Osteoblast (primary cell): ENCODE measurements around the gene GAST. TPM values are rescaled to one million over a fixed set of nuclear protein-coding genes. Genes with fewer than 3 reads are reported as not detected.

Experiments used
- DNase-seq: peaks from one replicate; pipeline ENCODE4 v3.0.0; 2011; ENCODE audit warnings: low spot score, mixed read lengths; ENCODE audit not compliant: insufficient read length; ENCODE audit errors: missing footprints
- H2AFZ ChIP-seq: 2 replicates; pipeline ENCODE4 v1.6.0; 2011; ENCODE audit warnings: mild to moderate bottlenecking, low read length
- H3K27ac ChIP-seq: 2 replicates; pipeline ENCODE4 v1.5.1; 2011; ENCODE audit warnings: mild to moderate bottlenecking, low read depth, low read length, moderate library complexity
- H3K27me3 ChIP-seq: 2 replicates; pipeline ENCODE4 v1.6.0; 2012; ENCODE audit warnings: mild to moderate bottlenecking, control low read depth, inconsistent platforms, low read length, moderate library complexity; ENCODE audit not compliant: insufficient read depth
- H3K36me3 ChIP-seq: 2 replicates; pipeline ENCODE4 v1.5.1; 2011; ENCODE audit warnings: mild to moderate bottlenecking, low read length, control low read depth, moderate library complexity; ENCODE audit not compliant: insufficient read depth
- H3K4me1 ChIP-seq: 2 replicates; pipeline ENCODE4 v1.5.1; 2011; ENCODE audit warnings: mild to moderate bottlenecking, low read length, control low read depth, moderate library complexity; ENCODE audit not compliant: insufficient read depth
- H3K4me2 ChIP-seq: 2 replicates; pipeline ENCODE4 v1.6.0; 2011; ENCODE audit warnings: mild to moderate bottlenecking, low read length; ENCODE audit not compliant: insufficient read depth
- H3K4me3 ChIP-seq: fragments of 200-600 bp; sonication (generic); 3 replicates; pipeline ENCODE4 v1.5.1; 2012; ENCODE audit warnings: mild to moderate bottlenecking, low read length, inconsistent platforms; ENCODE audit not compliant: insufficient read depth
- H3K79me2 ChIP-seq: 2 replicates; pipeline ENCODE4 v1.6.0; 2012; ENCODE audit warnings: mild to moderate bottlenecking, low read length, control low read depth, inconsistent platforms; ENCODE audit not compliant: insufficient read depth
- H3K9me3 ChIP-seq: 2 replicates; pipeline ENCODE4 v1.5.1; 2011; ENCODE audit warnings: low read depth, low read length, control low read depth
- H4K20me1 ChIP-seq: 2 replicates; pipeline ENCODE4 v1.6.0; 2012; ENCODE audit warnings: mild to moderate bottlenecking, low read length, control low read depth; ENCODE audit not compliant: insufficient read depth
- CTCF ChIP-seq: IDR thresholded peaks from 2 replicates; pipeline ENCODE4 v1.5.1; 2011; ENCODE audit warnings: mild to moderate bottlenecking, low read depth, low read length, moderate library complexity; ENCODE audit errors: extremely low read depth
- total RNA-seq: library from RNA; depleted of rRNA; stranded (reverse); fragments of >200 nt; gene quantifications from 2 replicates; pipeline ENCODE4 v1.2.3, GENCODE V29; 2012

GAST gene
- total RNA-seq, 1 donor: not detected

GRCh38 chr17:41717408-41718286, 5.5 kb downstream of the GAST start:
- Histone ChIP-seq H4K20me1 (no peaks in the 10 kb centered on the region), H3K79me2 (no peaks in the 10 kb centered on the region), H3K4me1 (no peaks in the 10 kb centered on the region), H3K4me3 (no peak overlapping the region), H3K4me2 (no peak overlapping the region), H3K36me3 (no peaks in the 10 kb centered on the region), H3K27ac (no peak overlapping the region), H3K27me3 (peaks cover 14% of the 10 kb centered on the region), H2AFZ (no peak overlapping the region), H3K9me3 (no peaks in the 10 kb centered on the region)
- peak; percentile 63 for DNase-seq
- TF ChIP-seq CTCF: no peak

GRCh38 chr17:41718287-41718645, 6.1 kb downstream of the GAST start:
- H2AFZ ChIP-seq: no peak overlapping the region
- no peaks in the 10 kb centered on the region for H3K36me3 ChIP-seq
- H3K4me1 ChIP-seq: no peaks in the 10 kb centered on the region
- no peak overlapping the region for H3K27ac ChIP-seq
- no peaks in the 10 kb centered on the region for H3K79me2 ChIP-seq
- H3K9me3 ChIP-seq: no peaks in the 10 kb centered on the region
- H4K20me1 ChIP-seq: no peaks in the 10 kb centered on the region
- TF ChIP-seq CTCF: no peak
- peaks cover 13% of the 10 kb centered on the region for H3K27me3 ChIP-seq
- H3K4me3 ChIP-seq: no peak overlapping the region
- no peak overlapping the region for H3K4me2 ChIP-seq
- DNase-seq: no peak

GRCh38 chr17:41722231-41722630, 10.1 kb downstream of the GAST start:
- no peak for TF ChIP-seq CTCF

GRCh38 chr17:41723801-41724475, 11.8 kb downstream of the GAST start:
- no peaks in the 10 kb centered on the region for H3K4me1 ChIP-seq
- DNase-seq: peak; percentile 69
- H2AFZ ChIP-seq: no peak overlapping the region
- H3K4me3 ChIP-seq: no peak overlapping the region
- H3K27me3 ChIP-seq: no peaks in the 10 kb centered on the region
- no peak overlapping the region for H3K27ac ChIP-seq
- no peak for TF ChIP-seq CTCF
- H4K20me1 ChIP-seq: no peaks in the 10 kb centered on the region
- no peaks in the 10 kb centered on the region for H3K9me3 ChIP-seq
- H3K4me2 ChIP-seq: no peak overlapping the region
- H3K36me3 ChIP-seq: no peaks in the 10 kb centered on the region
- H3K79me2 ChIP-seq: no peaks in the 10 kb centered on the region

More at GRCh38 chr17:41722231-41722630, 10.1 kb downstream of the GAST start:
- Histone ChIP-seq H3K4me3 (no peak overlapping the region), H3K79me2 (no peaks in the 10 kb centered on the region), H4K20me1 (no peaks in the 10 kb centered on the region), H3K4me2 (no peak overlapping the region), H3K4me1 (no peaks in the 10 kb centered on the region), H3K9me3 (no peaks in the 10 kb centered on the region), H3K27me3 (peaks cover 7% of the 10 kb centered on the region), H2AFZ (no peak overlapping the region), H3K27ac (no peak overlapping the region), H3K36me3 (no peaks in the 10 kb centered on the region)
- peak; percentile 79 for DNase-seq
